CD4-positive, alpha-beta T cell treated with Interleukin-21 for 1 hour (primary cell): ENCODE results near the gene CD300LF.

Source experiments
- DNase-seq: peaks from one replicate; pipeline ENCODE4 v3.0.0-alpha.2; 2020

CD300LF gene

DNA sequence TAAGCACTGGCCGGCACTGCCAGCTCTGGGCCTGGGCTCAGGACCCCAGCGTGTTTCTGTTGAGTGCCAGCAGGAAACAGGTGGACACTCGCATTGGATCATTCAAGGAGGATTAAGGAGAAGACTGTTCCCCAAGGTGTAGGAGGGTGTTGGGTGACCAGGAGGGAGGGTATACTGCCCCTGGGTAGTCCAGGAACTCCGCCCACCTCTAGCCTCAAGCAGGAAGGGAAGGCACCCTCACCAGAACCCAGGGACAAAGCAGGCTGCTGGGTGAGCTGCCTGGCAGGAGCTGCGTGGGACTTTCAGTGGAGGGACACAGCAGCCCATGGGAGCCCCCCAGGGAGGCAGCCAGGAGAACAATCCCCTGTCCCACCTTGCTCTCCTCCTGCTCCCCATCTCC lies 16.6 kb upstream of the CD300LF start:
- no peak for DNase-seq

DNA sequence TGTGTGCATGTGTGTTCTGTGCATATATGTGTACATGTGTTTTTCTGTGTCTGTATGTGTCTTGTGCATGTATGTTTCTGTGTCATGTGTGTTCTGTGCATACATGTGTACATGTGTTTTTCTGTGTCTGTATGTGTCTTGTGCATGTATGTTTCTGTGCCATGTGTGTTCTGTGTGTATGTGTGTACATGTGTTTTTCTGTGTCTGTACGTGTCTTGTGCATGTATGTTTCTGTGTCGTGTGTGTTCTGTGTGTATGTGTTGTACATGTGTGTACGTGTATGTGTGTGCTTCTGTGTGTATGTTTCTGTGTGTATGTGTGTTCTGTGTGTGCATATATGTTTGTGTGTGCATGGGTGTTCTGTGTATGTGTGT lies 16.0 kb upstream of the CD300LF start:
- no peak for DNase-seq

DNA sequence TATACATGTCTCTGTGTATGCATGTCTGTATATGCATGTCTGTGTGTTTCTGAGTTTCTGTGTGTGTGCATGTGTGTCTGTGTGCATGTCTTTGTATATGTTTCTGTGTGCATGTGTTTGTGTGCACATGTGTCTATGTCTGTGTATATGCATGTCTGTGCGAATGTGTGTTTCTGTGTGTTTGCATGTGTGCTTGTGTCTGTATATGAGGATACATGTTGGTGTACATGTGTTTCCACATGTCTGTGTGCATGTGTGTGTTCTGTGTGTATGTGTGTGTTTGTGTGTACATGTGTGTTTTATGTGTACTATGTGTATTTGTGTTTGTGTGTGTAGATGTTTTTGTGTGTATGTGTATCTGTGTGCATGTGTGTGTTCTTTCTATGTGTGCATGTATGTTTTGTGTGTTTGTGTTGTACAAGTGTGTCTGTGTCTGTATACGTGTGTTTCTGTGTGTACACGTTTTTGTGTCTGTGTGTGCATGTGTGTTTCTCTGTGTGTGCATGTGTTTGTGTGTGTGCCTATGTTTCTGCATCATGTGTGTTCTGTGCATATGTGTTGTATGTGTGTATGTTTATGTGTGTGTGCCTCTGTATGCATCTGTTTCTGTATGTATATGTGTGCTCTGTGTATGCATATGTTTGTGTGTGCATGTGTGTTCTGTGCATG lies 15.4 kb upstream of the CD300LF start:
- no peak for DNase-seq

DNA sequence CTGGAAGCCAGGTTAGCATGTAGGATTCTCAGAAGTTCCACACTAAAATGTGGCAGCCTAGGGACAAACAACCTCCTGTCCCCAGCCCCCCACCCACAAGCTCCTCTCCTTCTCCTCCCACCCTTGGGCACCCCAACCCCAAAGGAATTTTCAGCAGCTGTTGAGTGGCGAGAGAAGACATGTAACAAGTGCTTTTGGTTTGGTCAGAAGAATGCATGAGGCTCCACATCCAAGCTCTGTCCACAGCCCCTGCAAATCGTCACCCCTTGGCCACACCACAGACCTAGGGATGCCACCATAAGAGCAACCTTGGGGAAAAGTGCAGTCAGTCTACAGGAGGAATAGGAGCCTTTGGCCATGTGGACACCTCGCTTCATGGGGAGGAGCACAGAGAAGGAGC lies 12.4 kb upstream of the CD300LF start:
- no peak for DNase-seq

DNA sequence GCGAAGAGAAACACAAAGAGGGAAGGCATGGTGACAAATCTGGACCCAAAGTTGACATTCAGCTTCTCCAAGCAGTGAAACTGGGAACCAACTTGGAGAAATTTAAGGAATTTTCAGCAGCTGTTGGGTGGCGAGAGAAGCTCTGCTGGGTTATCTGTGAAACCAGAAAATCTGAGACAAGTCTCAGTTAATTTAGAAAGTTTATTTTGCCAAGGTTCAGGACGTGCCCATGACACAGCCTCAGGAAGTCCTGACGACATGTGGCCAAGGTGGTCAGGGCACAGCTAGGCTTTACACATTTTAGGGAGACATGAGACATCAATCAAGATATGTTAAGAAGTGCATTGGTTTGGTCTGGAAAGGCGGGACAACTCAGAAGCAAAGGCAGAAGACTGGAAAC lies 11.2 kb upstream of the CD300LF start:
- DNase-seq = no peak

DNA sequence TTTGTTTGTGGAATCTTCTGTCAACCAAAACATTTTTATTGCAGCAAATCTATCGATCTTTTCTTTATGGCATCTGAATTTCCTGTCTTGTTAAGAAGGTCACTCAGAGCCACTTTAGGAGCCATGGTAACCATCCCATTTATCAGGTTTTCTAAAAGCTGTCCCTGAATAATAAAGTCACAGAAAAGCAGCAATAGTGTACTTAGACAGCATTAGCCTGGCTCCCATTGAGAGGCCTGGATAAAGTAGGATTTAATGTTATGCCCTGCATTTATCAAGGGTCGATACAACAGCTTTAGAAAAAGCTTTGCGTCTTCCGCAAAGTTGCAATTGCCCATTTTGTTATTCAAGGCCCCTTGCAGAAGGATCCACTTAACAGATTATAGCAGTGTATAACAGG lies 10.1 kb upstream of the CD300LF start:
- DNase-seq = no peak

DNA sequence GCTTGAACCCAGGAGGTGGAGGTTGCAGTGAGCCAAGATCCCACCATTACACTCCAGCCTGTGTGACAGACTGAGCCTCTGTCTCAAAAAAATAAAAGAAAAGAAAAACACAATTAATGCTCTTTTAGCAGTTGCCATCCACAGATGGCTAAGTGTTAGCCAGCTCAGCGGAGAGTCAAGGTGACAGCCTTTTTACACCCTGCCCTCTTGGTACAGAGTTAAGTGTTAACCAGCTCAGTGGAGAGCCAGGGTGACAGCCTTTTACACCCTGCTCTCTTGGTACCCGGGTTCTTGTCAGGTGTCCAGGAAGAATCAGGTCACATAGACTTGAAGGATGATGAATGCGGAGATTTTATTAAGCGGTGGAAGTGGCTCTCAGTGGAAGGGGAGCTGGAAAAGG lies 7.8 kb upstream of the CD300LF start:
- DNase-seq = no peak

DNA sequence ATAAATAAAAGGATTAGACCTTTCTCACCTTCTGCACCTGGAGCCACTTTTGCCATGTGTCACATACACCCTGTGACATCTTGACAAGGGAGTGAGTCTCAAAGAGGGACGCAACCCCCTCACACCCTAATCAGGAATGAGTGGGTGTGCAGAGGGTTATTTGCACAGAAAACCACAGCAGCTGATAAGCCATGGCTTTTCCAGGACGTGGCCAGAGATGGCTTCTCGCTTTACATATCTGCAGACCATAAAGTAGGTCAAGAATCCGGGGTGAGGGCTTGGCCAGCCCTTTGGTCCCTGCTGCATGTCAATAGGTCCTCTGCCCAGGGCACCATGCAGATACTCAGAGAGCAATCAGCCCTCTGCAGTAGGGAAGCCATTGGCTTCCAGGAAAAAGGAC lies 2.4 kb upstream of the CD300LF start:
- no peak for DNase-seq

DNA sequence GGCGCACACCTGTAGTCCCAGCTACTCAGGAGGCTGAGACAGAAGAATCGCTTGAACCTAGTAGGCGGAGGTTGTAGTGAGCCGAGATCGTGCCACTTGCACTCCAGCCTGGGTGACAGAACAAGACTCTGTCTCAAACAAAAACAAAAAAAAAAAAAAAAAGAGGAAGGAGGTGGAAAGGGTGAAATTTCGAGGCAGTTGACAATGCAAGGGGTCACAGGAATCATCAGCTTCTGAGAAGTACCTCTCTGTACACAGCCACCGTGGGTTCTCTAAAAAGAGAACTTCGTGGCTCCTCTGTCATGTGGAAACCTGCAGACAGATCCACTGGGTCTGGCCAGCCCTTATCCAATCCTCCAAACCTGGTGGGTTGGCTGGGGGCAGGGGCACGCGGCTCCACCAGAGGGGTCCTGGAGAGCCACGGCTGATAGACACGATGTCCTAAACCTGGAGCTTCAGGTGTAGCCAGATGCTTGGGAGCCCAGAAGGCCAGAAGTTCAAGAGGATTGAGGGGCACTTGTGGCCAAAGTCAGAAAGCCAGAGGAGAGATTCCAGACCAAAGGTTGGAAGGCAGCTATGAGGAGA lies 540 bp upstream of the CD300LF start:
- no peak for DNase-seq

DNA sequence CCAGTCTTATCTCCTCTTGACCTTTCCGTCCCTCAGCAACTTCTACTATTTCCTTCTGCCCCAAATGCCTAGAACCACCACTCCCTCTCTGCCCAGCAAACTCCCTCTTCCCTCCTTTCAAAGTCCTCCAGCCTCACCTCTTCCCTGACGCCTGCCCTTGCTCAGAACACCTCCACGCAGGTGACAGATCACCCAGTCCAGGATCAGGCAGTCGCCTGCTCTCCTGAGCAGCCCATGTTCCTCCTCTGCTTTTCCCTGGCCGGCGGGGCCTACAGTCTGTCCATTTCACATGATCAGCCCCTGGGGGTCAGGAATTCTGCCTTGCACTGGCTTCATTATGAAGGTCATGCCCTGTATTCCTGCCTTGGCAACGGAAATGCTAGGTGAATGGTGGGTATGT lies 422 bp downstream of the CD300LF start:
- DNase-seq = no peak

DNA sequence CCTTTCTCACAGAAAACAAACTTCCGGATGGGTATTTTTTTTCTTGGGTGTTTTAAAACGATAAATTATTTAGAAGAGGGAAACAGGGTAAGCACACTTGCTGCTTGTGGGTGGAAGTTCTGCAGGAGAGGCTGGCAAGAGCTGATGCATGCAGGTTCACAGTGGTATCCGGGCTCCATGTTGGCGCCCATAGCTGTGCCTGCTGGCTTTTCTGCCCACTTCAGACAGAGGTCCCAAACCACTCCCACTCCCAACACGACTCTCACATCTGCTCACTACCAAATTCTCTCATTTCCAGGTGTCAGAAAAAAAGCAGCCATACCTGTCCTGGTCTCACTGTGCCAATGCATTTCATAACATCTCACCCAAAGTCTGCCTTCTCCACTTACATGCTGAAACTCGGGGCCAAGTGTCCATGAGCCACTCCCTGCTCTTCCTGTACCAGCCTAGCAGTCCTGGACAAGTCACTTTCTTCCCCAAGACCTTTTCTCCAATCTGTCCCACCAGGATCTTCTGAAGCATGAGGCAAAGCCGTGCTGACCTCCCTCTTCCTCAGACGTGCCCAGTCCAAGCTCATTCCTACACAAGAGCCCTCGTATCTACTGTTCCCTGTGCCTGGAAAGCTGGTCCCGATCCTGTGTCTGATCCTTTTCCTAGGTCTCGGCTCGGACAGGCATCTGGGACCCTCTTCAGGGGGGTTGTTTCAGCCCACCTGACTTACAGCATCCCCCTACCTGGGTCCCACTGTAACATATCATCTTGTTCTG lies 1.5 kb downstream of the CD300LF start:
- no peak for DNase-seq

DNA sequence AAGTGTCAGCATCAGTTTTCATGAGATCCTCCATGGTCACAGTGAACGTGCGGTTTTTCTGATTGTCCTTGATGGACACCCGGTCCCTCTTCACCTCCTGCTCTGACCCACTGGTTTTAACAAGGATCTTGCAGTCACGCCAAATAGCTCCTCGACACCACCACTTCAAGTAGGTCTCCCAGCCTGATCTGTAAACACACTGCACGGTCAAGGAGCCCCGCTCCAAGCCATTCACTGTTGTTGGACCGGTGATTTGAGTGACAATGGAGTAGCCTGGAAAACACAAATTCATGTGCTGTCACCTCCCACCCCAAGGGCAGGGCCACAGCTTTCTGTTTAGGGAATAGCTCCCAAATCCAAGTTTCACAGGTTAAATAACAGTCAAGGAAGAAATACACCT lies 8.2 kb downstream of the CD300LF start:
- DNase-seq = no peak

DNA sequence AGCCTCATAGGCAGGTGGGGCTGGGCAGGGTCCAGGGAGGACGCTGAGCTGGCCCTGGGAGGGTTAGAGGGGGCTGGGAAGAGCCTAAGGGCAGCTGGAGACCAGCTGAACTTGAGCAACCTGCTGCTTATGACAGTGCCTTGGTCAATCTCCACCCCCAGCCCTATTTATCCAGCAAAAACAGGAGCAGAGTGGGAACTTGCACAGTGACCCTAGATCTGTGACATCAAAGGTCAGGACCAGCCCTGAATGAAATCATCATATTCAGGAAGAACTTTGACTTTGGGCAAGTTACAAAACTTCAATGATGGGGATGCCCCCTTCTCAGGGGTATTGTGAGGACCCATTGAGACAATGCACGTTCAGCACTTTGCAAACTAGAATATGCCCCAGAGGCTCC lies 9.4 kb downstream of the CD300LF start:
- no peak for DNase-seq

DNA sequence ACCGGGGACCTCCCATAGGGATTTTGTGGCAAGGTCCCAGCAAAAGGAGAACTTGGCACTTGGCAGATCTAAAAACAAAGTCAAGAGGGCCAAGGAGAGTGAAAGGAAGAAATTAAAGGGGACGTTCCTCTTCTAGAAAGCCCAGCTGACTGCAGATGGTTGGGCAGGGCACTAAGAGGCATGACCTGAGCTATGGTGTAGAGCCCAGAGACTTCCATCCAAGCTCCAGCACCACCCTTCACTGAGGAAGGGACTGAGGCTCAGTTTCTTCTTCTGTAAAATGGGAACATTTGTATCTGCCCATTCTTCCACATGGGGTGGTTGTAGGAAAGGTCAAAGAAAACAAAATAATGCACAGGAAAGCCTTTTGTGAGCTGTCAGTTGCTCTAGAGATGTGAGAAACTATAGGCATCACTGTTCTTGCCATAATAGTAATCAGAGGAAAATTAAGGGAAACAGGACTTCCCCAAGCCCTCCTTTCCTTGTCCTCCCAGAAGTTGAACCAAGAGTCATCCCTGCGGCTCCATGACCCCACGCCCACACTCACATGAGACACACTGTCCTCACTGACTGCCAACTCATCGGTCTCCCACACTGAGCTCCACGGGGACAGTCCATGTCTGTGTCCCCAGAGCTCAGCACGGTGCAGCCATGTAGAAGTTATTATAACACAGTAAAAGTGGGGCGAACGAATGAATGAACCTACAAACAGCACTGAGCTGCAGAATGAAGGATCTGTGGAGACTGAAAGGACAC lies 10.4 kb downstream of the CD300LF start:
- DNase-seq = no peak

DNA sequence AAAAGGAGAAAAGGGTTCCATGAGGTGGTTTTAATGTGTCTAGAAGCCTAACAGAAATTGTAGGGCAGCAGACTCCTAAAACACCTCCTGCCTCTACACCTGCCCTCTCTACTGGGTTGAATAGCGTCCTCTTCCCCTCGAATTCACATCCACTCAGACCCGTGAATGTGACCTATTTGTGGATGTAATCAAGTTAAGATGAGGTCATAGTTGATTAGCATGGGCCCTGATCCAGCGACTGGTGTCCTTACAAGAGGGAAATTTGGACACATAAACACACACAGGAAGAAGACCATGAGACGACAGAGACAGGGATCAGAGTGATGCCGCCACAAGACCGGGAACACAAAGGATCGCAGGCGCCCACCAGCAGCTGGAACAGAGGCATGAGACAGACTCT lies 13.5 kb downstream of the CD300LF start:
- DNase-seq = no peak

DNA sequence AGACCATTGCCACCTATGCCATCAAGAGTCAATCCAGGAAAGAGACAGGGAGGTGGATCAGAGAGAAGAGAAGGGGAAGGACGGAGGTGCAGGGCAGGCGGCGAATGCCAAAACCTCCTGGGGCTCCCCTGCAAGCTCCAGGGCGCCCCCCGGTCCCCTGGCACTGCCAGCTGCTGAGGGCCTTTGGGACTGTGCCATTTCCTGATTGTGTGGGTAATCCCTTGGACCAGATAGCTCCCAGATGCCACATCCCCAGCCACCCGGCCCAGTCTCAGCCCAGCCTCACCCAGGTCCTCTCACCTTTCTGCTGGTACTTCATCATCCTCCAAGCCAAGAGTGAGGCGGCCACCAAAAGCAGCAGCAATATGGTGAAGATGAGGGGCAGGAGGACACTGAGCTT lies 14.7 kb downstream of the CD300LF start:
- DNase-seq = no peak

DNA sequence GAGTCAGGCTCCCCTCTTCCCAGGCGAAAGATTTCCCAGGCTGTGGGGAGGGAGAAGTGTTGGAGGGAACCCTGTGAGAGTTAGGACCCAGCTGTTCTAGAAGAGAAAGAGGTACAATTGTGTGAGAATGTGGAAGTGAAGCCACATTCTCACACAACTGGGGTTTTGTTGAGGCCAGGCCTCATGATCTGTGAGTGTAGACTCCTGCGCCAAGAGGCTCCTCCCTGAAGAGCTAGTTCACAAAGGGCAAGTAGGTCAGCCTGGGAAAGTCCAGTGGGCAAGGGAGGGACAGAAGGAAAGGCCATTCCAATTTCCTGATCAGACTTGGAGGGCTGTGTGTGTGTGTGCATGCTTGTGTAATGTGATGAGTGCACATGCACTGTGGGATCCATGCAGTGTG lies 15.2 kb downstream of the CD300LF start:
- DNase-seq = no peak

DNA sequence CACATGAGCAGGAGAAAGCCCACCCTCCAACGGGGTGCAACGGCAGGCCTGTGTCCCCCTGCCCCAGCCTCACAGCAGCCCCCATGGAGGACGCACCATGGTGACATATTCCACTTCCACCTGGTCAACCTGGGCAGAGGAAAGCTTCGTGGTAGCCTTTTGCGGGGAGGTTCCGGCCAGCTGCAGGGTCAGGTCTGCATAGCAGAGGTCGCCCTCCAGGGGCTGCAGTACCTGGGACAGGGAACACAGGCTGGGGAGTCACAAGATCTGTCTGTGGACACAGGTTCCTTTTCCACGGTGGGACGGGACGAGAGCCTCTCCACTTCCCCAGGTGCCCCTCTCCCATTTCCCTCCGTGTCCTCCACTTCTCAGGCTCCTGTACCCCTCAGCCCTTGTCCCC lies 17.1 kb downstream of the CD300LF start:
- DNase-seq = no peak

DNA sequence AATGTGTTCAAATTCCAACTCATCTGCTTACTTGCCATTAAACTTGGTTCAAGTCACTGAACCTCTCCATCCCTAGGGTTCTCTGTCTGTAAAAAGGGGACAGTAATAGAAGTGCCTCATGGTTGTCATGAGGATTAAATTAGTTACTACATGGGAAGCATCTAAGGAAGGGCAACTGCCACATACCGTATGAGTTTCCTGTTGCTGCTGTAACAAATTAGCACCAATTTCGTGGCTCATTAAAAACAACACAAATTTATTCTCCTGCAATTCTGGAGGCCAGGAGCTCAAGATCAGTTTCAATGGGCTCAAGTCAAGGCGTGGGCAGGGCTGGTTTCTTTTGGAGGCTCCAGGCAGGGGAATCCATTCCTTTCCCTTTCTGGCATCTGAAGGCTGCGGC lies 18.6 kb downstream of the CD300LF start:
- no peak for DNase-seq

DNA sequence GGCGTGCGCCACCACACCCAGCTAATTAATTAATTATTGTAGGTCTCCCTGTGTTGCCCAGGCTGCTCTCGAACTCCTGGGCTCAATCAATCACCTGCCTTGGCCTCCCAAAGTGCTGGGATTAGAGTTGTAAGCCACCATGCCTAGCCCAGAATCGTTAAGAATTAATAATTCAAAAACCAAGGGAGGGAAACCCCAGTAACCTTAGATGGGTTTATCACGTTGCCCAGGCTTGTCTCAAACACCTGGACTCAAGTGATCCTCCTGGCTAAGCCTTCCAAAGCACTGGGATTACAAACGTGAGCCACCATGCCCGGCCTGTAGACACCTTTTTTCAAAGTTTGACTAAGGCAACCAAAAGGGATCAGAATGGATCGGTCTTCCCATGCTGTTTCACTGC lies 21.6 kb downstream of the CD300LF start:
- DNase-seq = no peak

DNA sequence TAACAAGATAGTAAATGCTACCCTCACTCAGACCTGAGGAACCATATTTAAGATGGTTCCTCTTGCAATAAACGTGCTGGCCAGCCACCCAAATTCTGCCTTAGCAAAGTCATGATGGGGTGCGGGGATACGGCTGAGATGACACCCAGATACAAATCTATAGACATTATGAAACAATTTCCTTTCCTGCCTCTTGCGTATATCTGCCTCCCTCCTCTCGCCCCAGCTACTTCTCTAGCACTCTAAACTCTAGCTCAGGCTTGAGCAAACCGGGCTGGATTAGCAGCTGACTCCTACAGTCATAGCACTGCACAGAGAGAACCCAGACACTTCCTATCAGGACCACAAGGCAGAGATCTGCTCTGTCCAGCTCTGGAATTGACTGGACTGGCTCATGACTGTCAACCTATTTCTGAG lies 22.3 kb downstream of the CD300LF start:
- DNase-seq = no peak

DNA sequence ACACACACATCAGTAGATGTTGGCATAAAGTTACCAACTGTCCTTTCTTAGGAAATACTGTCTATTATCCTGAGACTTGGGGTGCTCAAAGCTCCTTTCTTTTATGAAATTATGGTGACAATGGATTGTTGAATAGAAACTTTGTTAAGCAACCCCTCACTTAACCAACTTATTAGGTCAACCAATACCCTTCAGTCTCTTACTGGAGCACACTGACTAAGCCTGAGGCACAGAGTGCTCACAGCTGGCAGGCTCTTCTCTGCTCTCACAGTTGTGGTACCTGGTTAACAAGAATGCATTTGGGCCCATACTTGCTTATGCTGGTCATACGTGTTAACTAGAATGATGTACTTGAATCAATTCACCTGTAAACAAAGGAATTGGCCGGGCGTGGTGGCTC lies 24.8 kb downstream of the CD300LF start:
- no peak for DNase-seq

DNA sequence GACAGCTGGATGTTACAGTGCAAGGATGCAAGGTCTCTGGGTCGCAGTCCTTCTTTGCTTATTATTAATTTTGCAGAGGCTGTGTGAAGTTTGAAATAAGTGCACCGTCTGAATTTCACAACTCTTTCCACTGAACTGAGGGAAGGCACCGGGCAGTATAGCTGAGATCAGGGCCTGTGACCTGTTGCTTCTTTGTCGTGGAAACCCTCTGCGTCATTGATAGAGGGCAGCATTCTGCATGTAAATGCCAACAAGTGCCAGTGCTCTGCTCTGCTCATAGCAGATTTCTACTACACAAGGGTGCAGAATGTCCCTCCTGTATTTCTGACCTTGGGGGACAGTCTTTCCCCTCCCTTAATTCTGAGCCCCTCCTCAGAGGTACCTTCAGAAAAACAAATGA lies 26.0 kb downstream of the CD300LF start:
- DNase-seq = no peak
